Measurements from ENCODE around the gene MYOM3. TPM values are rescaled to one million over a fixed set of nuclear protein-coding genes. Genes with fewer than 3 reads are reported as not detected.

The MYOM3 gene
- total RNA-seq, 2 donors from 2014 or later, result 2.3 to 4.3 TPM

- peak; percentile 87 to 94 (median 92) for DNase-seq
- peak; percentile 81 for ATAC-seq
- H3K4me1 ChIP-seq, result peaks cover 39% of the 10 kb centered on the region
- H3K9me3 ChIP-seq, result no peaks in the 10 kb centered on the region
- no peaks in the 10 kb centered on the region for H3K36me3 ChIP-seq (replicated peaks in 1 of 2; ENCODE audit: insufficient read depth in 1 of 2, low read depth in 2 of 2)
- no peaks in the 10 kb centered on the region for H3K27me3 ChIP-seq
- 12 to 21% methylated on average over 10 to 21 of the region's 22 CpGs for WGBS, 2 donors
- H3K4me3 ChIP-seq, result peak within 1 kb of the TSS; percentile 44
- H3K27ac ChIP-seq, result peak within 1 kb of the TSS; percentile 93 to 96 (median 94)
- TF ChIP-seq CTCF (IDR thresholded peaks at IDR 0.05), result no peak
- peak; percentile 73 to 88 (median 82) for TF ChIP-seq POLR2A (IDR thresholded peaks at IDR 0.05)
- intact Hi-C loops (cut with DNase I), result no loop called here
Observed at GRCh38 chr1:24142546-24143534, 30.9 kb upstream of the MYOM3 start, which contains the start of gene IL22RA1. TSS of gene IL22RA1 (minus strand) at chr1:24143140. CDS start at chr1:24143082, 58 bp downstream.

- Histone ChIP-seq H3K27ac (peak overlapping the region; percentile 93 to 96 (median 94)), H3K4me1 (peaks cover 53% of the 10 kb centered on the region), H3K27me3 (no peaks in the 10 kb centered on the region), H3K36me3 (replicated peaks in 1 of 2; ENCODE audit: insufficient read depth in 1 of 2, low read depth in 2 of 2) (no peaks in the 10 kb centered on the region), H3K4me3 (peak overlapping the region; percentile 13 to 44), H3K9me3 (no peaks in the 10 kb centered on the region)
- 41 to 52% methylated on average over 10 of the region's 10 CpGs for whole genome bisulfite sequencing, 2 donors
- TF ChIP-seq CTCF (IDR thresholded peaks at IDR 0.05) (no peak), POLR2A (IDR thresholded peaks at IDR 0.05) (peak in 2 of 3 donors; percentile 45 to 50)
- DNase-seq, result peak in 3 of 4 donors; percentile 55 to 74 (median 61)
- intact Hi-C loops (cut with DNase I), result no loop called here
- ATAC-seq, result peak; percentile 33
Observed at GRCh38 chr1:24141311-24141997, 29.5 kb upstream of the MYOM3 start.

- Histone ChIP-seq H3K4me3 (peak overlapping the region in 1 of 2 donors; percentile 13), H3K36me3 (replicated peaks in 1 of 2; ENCODE audit: insufficient read depth in 1 of 2, low read depth in 2 of 2) (no peaks in the 10 kb centered on the region), H3K9me3 (no peaks in the 10 kb centered on the region), H3K4me1 (peaks cover 60% of the 10 kb centered on the region), H3K27ac (peak overlapping the region; percentile 93 to 96 (median 94)), H3K27me3 (no peaks in the 10 kb centered on the region)
- TF ChIP-seq POLR2A (IDR thresholded peaks at IDR 0.05) (peak; percentile 64 to 78 (median 71)), CTCF (IDR thresholded peaks at IDR 0.05) (no peak)
- ATAC-seq, result peak; percentile 71
- intact Hi-C loops (cut with DNase I), result no loop called here
- 52 to 55% methylated on average over 12 to 17 of the region's 17 CpGs for WGBS, 2 donors
- DNase-seq, result peak; percentile 90 to 93 (median 92)
Observed at GRCh38 chr1:24140741-24141181, 28.8 kb upstream of the MYOM3 start.

GRCh38 chr1:24139841-24140425 is 28.0 kb upstream of the MYOM3 start:
- DNase-seq (peak; percentile 52 to 73 (median 68)), ATAC-seq (peak; percentile 6)
- Histone ChIP-seq H3K4me3 (no peak overlapping the region), H3K9me3 (no peaks in the 10 kb centered on the region), H3K27ac (peak overlapping the region; percentile 93 to 96 (median 94)), H3K36me3 (replicated peaks in 1 of 2; ENCODE audit: insufficient read depth in 1 of 2, low read depth in 2 of 2) (no peaks in the 10 kb centered on the region), H3K27me3 (no peaks in the 10 kb centered on the region), H3K4me1 (peaks cover 64% of the 10 kb centered on the region)
- intact Hi-C loops (cut with DNase I), result no loop called here
- TF ChIP-seq POLR2A (IDR thresholded peaks at IDR 0.05) (peak; percentile 9 to 51 (median 11)), CTCF (IDR thresholded peaks at IDR 0.05) (no peak)
- WGBS, 2 donors, result 41 to 43% methylated on average over 11 of the region's 11 CpGs

Measured in body of pancreas (tissue), 4 donors.